HepG2 (cell line): ENCODE data around the gene CD19. TPM values are rescaled to one million over a fixed set of nuclear protein-coding genes. Genes with fewer than 3 reads are reported as not detected.

Experiments
- ISL2 ChIP-seq: sonication (generic); formaldehyde crosslinking; IDR thresholded peaks from 2 replicates; pipeline ENCODE4 v1.5.0; 2020; ENCODE audit warnings: missing genetic modification reagents
- MEIS1 ChIP-seq: sonication (generic); formaldehyde crosslinking; IDR thresholded peaks from 2 replicates; pipeline ENCODE4 v1.9.0; 2021; ENCODE audit warnings: mild to moderate bottlenecking, missing genetic modification reagents, moderate library complexity, borderline replicate concordance
- MXI1 ChIP-seq: IDR thresholded peaks from 3 replicates; pipeline ENCODE4 v1.6.1; 2012; ENCODE audit warnings: low read depth, low read length, inconsistent platforms, borderline replicate concordance
- NKX3-1 ChIP-seq: sonication (generic); formaldehyde crosslinking; IDR thresholded peaks from 2 replicates; pipeline ENCODE4 v1.5.0; 2020; ENCODE audit warnings: missing genetic modification reagents
- PHF20 ChIP-seq: sonication (generic); formaldehyde crosslinking; IDR thresholded peaks from 2 replicates; pipeline ENCODE4 v1.5.0; 2020; ENCODE audit warnings: mild to moderate bottlenecking, missing genetic modification reagents
- SMAD9 ChIP-seq: sonication (generic); formaldehyde crosslinking; IDR thresholded peaks from 2 replicates; pipeline ENCODE4 v1.5.1; 2020; ENCODE audit warnings: mild to moderate bottlenecking, missing genetic modification reagents
- TAF15 ChIP-seq: fragments of 200-400 bp; formaldehyde crosslinking; IDR thresholded peaks from one replicate; pipeline ENCODE4 v1.6.1; 2018; ENCODE audit warnings: mild to moderate bottlenecking, low read depth, low read length; ENCODE audit not compliant: poor library complexity, severe bottlenecking
- ZBTB42 ChIP-seq: sonication (generic); formaldehyde crosslinking; IDR thresholded peaks from 2 replicates; pipeline ENCODE4 v1.5.0; 2020; ENCODE audit warnings: mild to moderate bottlenecking, missing genetic modification reagents
- ZNF572 ChIP-seq: sonication (generic); formaldehyde crosslinking; IDR thresholded peaks from 2 replicates; pipeline ENCODE4 v1.5.1; 2020; ENCODE audit warnings: mild to moderate bottlenecking, missing genetic modification reagents
- polyA plus RNA-seq, 8 experiments: library from polyadenylated mRNA; depleted of rRNA in 3 of 8; stranded (reverse) in 7 of 8; unstranded in 1 of 8; fragments of >200 nt; fragmentation: Illumina TruSeq in 4 of 8; extraction: Trizol in 4 of 8; gene quantifications; 2 replicates each; pipeline versions ENCODE4 v1.2.1 to v1.2.3, GENCODE V29; 2011 to 2016; ENCODE audit warnings: low read depth in 4 of 8, missing spikeins in 1 of 8, mixed read lengths in 1 of 8; ENCODE audit not compliant: insufficient read depth in 1 of 8
- total RNA-seq, 5 experiments: library from RNA; depleted of rRNA; stranded (reverse); fragments of >200 nt; fragmentation: Illumina TruSeq; extraction: Trizol; gene quantifications; 2 replicates each; pipeline ENCODE4 v1.2.3, GENCODE V29; 2016; ENCODE audit warnings: low read depth in 1 of 5
- TF ChIP-seq, protein P1 (sequence below): sonication (generic); formaldehyde crosslinking; IDR thresholded peaks from 2 replicates; pipeline ENCODE4 v1.4.0; 2020; ENCODE audit warnings: mild to moderate bottlenecking, low read depth, missing genetic modification reagents
- TF ChIP-seq, protein P2 (sequence below): sonication (generic); formaldehyde crosslinking; IDR thresholded peaks from 2 replicates; pipeline ENCODE4 v1.4.0; 2020; ENCODE audit warnings: missing genetic modification reagents
- TF ChIP-seq, protein P3 (sequence below): sonication (generic); formaldehyde crosslinking; IDR thresholded peaks from 2 replicates; pipeline ENCODE4 v1.5.0; 2020; ENCODE audit warnings: missing genetic modification reagents, mild to moderate bottlenecking, borderline replicate concordance
- TF ChIP-seq, protein P4 (sequence below): IDR thresholded peaks from 2 replicates; pipeline ENCODE4 v1.6.1; 2016
- TF ChIP-seq, protein P5 (sequence below): sonication (generic); formaldehyde crosslinking; IDR thresholded peaks from 2 replicates; pipeline ENCODE4 v1.8.1; 2022; ENCODE audit warnings: low read depth, mild to moderate bottlenecking, missing genetic modification reagents

CD19 gene
- total and polyA plus RNA-seq, 2 of the 13 experiments (the other 11 are each of a cell fraction or from before 2014, with no cell fraction given), result 0.55 to 1.1 TPM

DNA sequence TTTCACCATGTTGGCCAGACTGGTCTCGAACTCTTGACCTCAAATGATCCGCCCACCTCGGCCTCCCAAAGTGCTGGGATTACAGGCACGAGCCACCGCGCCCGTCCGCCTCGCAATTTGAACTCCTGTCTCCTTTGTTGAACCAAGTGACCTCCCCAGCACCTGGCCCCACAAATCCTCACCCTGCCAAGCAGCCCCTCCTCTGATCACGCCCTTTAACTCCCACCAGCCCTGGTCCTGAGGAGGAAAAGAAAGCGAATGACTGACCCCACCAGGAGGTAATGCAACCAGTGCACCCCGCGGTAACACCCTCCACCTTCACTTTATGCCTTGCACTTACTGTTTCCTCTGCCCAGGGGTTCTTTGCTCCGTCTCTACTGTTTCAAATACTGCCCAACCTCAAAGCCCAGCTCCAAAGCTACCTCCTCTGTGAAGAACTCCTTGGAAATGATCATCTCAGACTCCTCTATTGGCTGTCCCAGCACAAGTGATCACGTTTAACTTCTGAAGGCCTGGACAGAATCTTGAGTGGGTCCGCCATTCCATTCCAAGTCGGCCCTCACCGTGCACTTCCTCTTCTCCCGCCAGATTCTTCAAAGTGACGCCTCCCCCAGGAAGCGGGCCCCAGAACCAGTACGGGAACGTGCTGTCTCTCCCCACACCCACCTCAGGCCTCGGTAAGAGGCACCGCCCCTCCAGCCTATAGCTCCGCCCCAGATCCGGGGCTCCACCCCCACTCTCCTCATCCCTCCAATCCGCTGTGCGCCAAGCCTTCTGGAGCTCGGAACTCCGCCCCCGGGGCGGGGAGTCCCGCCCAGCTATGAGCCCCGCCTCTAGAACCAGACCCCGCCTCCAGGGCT is 4.4 kb downstream of the CD19 start (continued):
- TF ChIP-seq, protein P1, sequence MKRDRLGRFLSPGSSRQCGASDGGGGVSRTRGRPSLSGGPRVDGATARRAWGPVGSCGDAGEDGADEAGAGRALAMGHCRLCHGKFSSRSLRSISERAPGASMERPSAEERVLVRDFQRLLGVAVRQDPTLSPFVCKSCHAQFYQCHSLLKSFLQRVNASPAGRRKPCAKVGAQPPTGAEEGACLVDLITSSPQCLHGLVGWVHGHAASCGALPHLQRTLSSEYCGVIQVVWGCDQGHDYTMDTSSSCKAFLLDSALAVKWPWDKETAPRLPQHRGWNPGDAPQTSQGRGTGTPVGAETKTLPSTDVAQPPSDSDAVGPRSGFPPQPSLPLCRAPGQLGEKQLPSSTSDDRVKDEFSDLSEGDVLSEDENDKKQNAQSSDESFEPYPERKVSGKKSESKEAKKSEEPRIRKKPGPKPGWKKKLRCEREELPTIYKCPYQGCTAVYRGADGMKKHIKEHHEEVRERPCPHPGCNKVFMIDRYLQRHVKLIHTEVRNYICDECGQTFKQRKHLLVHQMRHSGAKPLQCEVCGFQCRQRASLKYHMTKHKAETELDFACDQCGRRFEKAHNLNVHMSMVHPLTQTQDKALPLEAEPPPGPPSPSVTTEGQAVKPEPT (CRISPR knock-in tag), result no peak
- TF ChIP-seq TAF15, result no peak
- TF ChIP-seq, protein P2, sequence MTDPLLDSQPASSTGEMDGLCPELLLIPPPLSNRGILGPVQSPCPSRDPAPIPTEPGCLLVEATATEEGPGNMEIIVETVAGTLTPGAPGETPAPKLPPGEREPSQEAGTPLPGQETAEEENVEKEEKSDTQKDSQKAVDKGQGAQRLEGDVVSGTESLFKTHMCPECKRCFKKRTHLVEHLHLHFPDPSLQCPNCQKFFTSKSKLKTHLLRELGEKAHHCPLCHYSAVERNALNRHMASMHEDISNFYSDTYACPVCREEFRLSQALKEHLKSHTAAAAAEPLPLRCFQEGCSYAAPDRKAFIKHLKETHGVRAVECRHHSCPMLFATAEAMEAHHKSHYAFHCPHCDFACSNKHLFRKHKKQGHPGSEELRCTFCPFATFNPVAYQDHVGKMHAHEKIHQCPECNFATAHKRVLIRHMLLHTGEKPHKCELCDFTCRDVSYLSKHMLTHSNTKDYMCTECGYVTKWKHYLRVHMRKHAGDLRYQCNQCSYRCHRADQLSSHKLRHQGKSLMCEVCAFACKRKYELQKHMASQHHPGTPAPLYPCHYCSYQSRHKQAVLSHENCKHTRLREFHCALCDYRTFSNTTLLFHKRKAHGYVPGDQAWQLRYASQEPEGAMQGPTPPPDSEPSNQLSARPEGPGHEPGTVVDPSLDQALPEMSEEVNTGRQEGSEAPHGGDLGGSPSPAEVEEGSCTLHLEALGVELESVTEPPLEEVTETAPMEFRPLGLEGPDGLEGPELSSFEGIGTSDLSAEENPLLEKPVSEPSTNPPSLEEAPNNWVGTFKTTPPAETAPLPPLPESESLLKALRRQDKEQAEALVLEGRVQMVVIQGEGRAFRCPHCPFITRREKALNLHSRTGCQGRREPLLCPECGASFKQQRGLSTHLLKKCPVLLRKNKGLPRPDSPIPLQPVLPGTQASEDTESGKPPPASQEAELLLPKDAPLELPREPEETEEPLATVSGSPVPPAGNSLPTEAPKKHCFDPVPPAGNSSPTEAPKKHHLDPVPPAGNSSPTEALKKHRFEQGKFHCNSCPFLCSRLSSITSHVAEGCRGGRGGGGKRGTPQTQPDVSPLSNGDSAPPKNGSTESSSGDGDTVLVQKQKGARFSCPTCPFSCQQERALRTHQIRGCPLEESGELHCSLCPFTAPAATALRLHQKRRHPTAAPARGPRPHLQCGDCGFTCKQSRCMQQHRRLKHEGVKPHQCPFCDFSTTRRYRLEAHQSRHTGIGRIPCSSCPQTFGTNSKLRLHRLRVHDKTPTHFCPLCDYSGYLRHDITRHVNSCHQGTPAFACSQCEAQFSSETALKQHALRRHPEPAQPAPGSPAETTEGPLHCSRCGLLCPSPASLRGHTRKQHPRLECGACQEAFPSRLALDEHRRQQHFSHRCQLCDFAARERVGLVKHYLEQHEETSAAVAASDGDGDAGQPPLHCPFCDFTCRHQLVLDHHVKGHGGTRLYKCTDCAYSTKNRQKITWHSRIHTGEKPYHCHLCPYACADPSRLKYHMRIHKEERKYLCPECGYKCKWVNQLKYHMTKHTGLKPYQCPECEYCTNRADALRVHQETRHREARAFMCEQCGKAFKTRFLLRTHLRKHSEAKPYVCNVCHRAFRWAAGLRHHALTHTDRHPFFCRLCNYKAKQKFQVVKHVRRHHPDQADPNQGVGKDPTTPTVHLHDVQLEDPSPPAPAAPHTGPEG (CRISPR knock-in tag), result 0 out of 2 replicates have a peak, but pooled peaks have one; percentile 61
- TF ChIP-seq ZNF572 (CRISPR knock-in tag), result no peak
- TF ChIP-seq, protein P3, sequence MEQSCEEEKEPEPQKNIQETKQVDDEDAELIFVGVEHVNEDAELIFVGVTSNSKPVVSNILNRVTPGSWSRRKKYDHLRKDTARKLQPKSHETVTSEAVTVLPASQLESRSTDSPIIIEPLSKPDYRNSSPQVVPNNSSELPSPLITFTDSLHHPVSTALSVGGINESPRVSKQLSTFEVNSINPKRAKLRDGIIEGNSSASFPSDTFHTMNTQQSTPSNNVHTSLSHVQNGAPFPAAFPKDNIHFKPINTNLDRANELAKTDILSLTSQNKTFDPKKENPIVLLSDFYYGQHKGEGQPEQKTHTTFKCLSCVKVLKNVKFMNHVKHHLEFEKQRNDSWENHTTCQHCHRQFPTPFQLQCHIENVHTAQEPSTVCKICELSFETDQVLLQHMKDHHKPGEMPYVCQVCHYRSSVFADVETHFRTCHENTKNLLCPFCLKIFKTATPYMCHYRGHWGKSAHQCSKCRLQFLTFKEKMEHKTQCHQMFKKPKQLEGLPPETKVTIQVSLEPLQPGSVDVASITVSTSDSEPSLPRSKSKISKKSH (CRISPR knock-in tag), result no peak
- no peak for TF ChIP-seq SMAD9 (CRISPR knock-in tag)
- no peak; the same call in 1 of the 2 replicates for TF ChIP-seq ISL2
- TF ChIP-seq, protein P4, sequence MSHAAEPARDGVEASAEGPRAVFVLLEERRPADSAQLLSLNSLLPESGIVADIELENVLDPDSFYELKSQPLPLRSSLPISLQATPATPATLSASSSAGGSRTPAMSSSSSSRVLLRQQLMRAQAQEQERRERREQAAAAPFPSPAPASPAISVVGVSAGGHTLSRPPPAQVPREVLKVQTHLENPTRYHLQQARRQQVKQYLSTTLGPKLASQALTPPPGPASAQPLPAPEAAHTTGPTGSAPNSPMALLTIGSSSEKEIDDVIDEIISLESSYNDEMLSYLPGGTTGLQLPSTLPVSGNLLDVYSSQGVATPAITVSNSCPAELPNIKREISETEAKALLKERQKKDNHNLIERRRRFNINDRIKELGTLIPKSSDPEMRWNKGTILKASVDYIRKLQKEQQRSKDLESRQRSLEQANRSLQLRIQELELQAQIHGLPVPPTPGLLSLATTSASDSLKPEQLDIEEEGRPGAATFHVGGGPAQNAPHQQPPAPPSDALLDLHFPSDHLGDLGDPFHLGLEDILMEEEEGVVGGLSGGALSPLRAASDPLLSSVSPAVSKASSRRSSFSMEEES (CRISPR knock-in tag), result 0 out of 2 replicates have a peak, but pooled peaks have one; percentile 3
- peak; percentile 26; the same call in 1 of the 2 replicates for TF ChIP-seq PHF20 (CRISPR knock-in tag)
- TF ChIP-seq ZBTB42, result no peak
- TF ChIP-seq MXI1, result peak; percentile 83; the same call in 2 of the 3 replicates
- no peak for TF ChIP-seq NKX3-1
- TF ChIP-seq MEIS1 (CRISPR knock-in tag), result 0 out of 2 replicates have a peak, but pooled peaks have one; percentile 70
- TF ChIP-seq, protein P5, sequence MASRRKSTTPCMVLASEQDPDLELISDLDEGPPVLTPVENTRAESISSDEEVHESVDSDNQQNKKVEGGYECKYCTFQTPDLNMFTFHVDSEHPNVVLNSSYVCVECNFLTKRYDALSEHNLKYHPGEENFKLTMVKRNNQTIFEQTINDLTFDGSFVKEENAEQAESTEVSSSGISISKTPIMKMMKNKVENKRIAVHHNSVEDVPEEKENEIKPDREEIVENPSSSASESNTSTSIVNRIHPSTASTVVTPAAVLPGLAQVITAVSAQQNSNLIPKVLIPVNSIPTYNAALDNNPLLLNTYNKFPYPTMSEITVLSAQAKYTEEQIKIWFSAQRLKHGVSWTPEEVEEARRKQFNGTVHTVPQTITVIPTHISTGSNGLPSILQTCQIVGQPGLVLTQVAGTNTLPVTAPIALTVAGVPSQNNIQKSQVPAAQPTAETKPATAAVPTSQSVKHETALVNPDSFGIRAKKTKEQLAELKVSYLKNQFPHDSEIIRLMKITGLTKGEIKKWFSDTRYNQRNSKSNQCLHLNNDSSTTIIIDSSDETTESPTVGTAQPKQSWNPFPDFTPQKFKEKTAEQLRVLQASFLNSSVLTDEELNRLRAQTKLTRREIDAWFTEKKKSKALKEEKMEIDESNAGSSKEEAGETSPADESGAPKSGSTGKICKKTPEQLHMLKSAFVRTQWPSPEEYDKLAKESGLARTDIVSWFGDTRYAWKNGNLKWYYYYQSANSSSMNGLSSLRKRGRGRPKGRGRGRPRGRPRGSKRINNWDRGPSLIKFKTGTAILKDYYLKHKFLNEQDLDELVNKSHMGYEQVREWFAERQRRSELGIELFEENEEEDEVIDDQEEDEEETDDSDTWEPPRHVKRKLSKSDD (CRISPR knock-in tag), result no peak
